HG03196 (cell line): ENCODE measurements around the gene CLIP1.
"Not testable (repeated sequence)": the region's sequence is repeated elsewhere in the genome, so short reads cannot be mapped to it uniquely, and the experiment has no call there.

Source experiments
- ATAC-seq: cut with Tn5 transposase; IDR thresholded peaks from one replicate; pipeline ENCODE4 v1.9.1; 2021; ENCODE audit not compliant: unreplicated experiment

The CLIP1 gene

GRCh38 chr12:122362755-122363154 lies 59.7 kb downstream of the CLIP1 start:
- ATAC-seq: no peak

- not testable (repeated sequence) for ATAC-seq
Measured at GRCh38 chr12:122358403-122358802, 64.1 kb downstream of the CLIP1 start.

- ATAC-seq: not testable (repeated sequence)
Measured at GRCh38 chr12:122357536-122357935, 64.9 kb downstream of the CLIP1 start.

- ATAC-seq: not testable (repeated sequence)
Measured at GRCh38 chr12:122356991-122357390, 65.5 kb downstream of the CLIP1 start.

GRCh38 chr12:122356192-122356635 lies 66.3 kb downstream of the CLIP1 start:
- no peak for ATAC-seq

- no peak for ATAC-seq
Measured at GRCh38 chr12:122355706-122356105, 66.8 kb downstream of the CLIP1 start.

- no peak for ATAC-seq
Measured at GRCh38 chr12:122354958-122355641, 67.4 kb downstream of the CLIP1 start.

GRCh38 chr12:122352394-122352793 lies 70.1 kb downstream of the CLIP1 start:
- ATAC-seq: no peak

GRCh38 chr12:122350141-122350848 lies 72.2 kb downstream of the CLIP1 start:
- no peak for ATAC-seq

GRCh38 chr12:122349078-122349477 lies 73.4 kb downstream of the CLIP1 start:
- no peak for ATAC-seq

GRCh38 chr12:122348505-122348904 lies 74.0 kb downstream of the CLIP1 start:
- no peak for ATAC-seq

- ATAC-seq: no peak
Measured at GRCh38 chr12:122346054-122346453, 76.4 kb downstream of the CLIP1 start.

- no peak for ATAC-seq
Measured at GRCh38 chr12:122345042-122345441, 77.4 kb downstream of the CLIP1 start.

GRCh38 chr12:122336015-122336946 lies 86.2 kb downstream of the CLIP1 start:
- ATAC-seq: no peak

- ATAC-seq: no peak
Measured at GRCh38 chr12:122333142-122334087, 89.1 kb downstream of the CLIP1 start.

GRCh38 chr12:122327494-122328385 lies 94.7 kb downstream of the CLIP1 start:
- no peak for ATAC-seq

GRCh38 chr12:122327014-122327413 lies 95.5 kb downstream of the CLIP1 start:
- ATAC-seq: no peak

- ATAC-seq: no peak
Measured at GRCh38 chr12:122326586-122326985, 95.9 kb downstream of the CLIP1 start.

- no peak for ATAC-seq
Measured at GRCh38 chr12:122323311-122324019, 99.0 kb downstream of the CLIP1 start.
